ENCODE data around the gene RNH1. TPM values are rescaled to one million over a fixed set of nuclear protein-coding genes. Genes with fewer than 3 reads are reported as not detected.

RNH1 gene
- total RNA-seq, 1 experiment from 2014 or later = 103 TPM

DNA sequence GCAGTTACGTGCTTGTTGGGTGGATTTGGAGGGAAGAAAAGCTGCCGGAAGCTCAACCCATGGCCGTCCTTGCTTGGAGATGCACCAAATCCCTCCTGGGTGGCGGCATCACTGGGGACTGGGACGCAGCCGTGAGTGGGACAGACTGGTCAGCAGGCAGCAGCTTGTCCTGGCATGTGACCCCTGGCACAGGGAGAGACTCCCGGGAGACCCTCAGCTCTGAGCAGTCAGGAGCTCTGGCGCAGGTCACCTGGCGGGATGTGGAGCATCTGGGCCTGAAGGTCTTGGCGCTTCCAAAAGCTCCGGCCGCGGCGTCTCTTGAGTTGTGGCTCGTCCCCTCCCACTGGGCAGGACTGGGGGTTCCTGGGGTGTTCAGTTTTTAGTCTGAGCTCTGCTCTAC, 30.6 kb downstream of the RNH1 start:
- Mint-ChIP-seq H3K27ac (ENCODE audit: unreplicated experiment) (no peak overlapping the region), H3K27me3 (ENCODE audit: unreplicated experiment) (no peaks in the 10 kb centered on the region), H3K4me1 (ENCODE audit: low read depth, unreplicated experiment) (no peaks in the 10 kb centered on the region), H3K9me3 (ENCODE audit: low read depth, unreplicated experiment) (no peaks in the 10 kb centered on the region), H3K4me3 (ENCODE audit: low read depth, unreplicated experiment) (no peak overlapping the region), H3K36me3 (ENCODE audit: insufficient read depth, unreplicated experiment) (peaks cover 4% of the 10 kb centered on the region)
- no TSS peak for BruUV-seq (replicated peaks)
- intact Hi-C loops (cut with micrococcal nuclease; ENCODE audit: unreplicated experiment) = no loop called here
- TF ChIP-seq, protein P1, sequence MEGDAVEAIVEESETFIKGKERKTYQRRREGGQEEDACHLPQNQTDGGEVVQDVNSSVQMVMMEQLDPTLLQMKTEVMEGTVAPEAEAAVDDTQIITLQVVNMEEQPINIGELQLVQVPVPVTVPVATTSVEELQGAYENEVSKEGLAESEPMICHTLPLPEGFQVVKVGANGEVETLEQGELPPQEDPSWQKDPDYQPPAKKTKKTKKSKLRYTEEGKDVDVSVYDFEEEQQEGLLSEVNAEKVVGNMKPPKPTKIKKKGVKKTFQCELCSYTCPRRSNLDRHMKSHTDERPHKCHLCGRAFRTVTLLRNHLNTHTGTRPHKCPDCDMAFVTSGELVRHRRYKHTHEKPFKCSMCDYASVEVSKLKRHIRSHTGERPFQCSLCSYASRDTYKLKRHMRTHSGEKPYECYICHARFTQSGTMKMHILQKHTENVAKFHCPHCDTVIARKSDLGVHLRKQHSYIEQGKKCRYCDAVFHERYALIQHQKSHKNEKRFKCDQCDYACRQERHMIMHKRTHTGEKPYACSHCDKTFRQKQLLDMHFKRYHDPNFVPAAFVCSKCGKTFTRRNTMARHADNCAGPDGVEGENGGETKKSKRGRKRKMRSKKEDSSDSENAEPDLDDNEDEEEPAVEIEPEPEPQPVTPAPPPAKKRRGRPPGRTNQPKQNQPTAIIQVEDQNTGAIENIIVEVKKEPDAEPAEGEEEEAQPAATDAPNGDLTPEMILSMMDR (IDR thresholded peaks at IDR 0.05; ENCODE audit: unreplicated experiment) = no peak
- CTCF ChIA-PET = no interaction called here
- no peak for DNase-seq

DNA sequence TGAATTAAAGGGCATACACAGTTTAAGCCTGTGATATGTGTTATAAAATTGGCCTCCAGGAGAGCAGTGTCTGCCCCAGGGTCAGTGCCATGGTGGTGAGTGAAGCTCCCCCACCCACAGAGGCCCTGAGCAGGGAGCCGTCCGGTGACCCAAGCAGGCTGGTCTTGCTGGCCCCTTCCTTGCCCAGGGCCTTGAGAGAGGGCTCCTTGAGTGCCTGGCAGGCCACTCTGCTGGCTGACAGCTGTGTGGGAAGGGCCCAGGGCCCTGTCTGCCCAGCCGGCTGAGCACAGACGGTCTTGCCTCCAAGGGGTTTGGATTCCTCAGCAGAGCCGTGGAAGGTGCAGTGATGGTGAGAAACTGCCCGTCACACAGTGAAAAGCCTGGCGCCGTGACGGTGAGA, 31.1 kb downstream of the RNH1 start:
- no peaks in the 10 kb centered on the region for H3K4me1 Mint-ChIP-seq (ENCODE audit: low read depth, unreplicated experiment)
- TF ChIP-seq, protein P1 (IDR thresholded peaks at IDR 0.05; ENCODE audit: unreplicated experiment) = no peak
- no peak overlapping the region for H3K4me3 Mint-ChIP-seq (ENCODE audit: low read depth, unreplicated experiment)
- CTCF ChIA-PET = no interaction called here
- no peaks in the 10 kb centered on the region for H3K9me3 Mint-ChIP-seq (ENCODE audit: low read depth, unreplicated experiment)
- DNase-seq = no peak
- no TSS peak for BruUV-seq (replicated peaks)
- no peak overlapping the region for H3K27ac Mint-ChIP-seq (ENCODE audit: unreplicated experiment)
- no peaks in the 10 kb centered on the region for H3K27me3 Mint-ChIP-seq (ENCODE audit: unreplicated experiment)
- intact Hi-C loops (cut with micrococcal nuclease; ENCODE audit: unreplicated experiment) = no loop called here
- H3K36me3 Mint-ChIP-seq (ENCODE audit: insufficient read depth, unreplicated experiment) = peaks cover 4% of the 10 kb centered on the region

DNA sequence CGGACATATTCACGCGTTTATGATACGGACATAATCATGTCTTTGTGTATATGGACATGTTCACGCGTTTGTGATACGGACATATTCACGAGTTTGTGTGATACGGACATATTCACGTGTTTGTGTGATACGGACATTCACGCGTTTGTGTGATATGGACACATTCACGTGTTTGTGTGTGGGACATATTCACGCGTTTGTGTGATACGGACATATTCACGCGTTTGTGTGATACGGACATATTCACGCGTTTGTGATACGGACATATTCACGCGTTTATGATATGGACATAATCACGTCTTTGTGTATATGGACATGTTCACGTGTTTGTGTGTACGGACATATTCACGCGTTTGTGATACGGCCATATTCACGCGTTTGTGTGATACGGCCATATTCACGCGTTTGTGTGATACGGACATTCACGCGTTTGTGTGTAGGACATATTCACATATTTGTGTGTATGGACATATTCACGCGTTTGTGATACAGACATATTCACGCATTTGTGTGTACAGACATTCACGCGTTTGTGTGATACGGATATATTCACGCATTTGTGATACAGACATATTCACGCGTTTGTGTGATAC, 32.0 kb downstream of the RNH1 start:
- BruUV-seq (replicated peaks) = no TSS peak
- Mint-ChIP-seq H3K27ac (ENCODE audit: unreplicated experiment) (no peak overlapping the region), H3K27me3 (ENCODE audit: unreplicated experiment) (no peaks in the 10 kb centered on the region), H3K36me3 (ENCODE audit: insufficient read depth, unreplicated experiment) (peaks cover 4% of the 10 kb centered on the region), H3K9me3 (ENCODE audit: low read depth, unreplicated experiment) (no peaks in the 10 kb centered on the region), H3K4me1 (ENCODE audit: low read depth, unreplicated experiment) (peaks cover 2% of the 10 kb centered on the region), H3K4me3 (ENCODE audit: low read depth, unreplicated experiment) (no peak overlapping the region)
- TF ChIP-seq, protein P1 (IDR thresholded peaks at IDR 0.05; ENCODE audit: unreplicated experiment) = no peak
- CTCF ChIA-PET = interaction anchor here (0.7 kb wide), 1 partner anchor 79 kb away, joined by 3 read pairs; no protein-coding TSS in a partner anchor
- intact Hi-C loops (cut with micrococcal nuclease; ENCODE audit: unreplicated experiment) = no loop called here
- DNase-seq = no peak

DNA sequence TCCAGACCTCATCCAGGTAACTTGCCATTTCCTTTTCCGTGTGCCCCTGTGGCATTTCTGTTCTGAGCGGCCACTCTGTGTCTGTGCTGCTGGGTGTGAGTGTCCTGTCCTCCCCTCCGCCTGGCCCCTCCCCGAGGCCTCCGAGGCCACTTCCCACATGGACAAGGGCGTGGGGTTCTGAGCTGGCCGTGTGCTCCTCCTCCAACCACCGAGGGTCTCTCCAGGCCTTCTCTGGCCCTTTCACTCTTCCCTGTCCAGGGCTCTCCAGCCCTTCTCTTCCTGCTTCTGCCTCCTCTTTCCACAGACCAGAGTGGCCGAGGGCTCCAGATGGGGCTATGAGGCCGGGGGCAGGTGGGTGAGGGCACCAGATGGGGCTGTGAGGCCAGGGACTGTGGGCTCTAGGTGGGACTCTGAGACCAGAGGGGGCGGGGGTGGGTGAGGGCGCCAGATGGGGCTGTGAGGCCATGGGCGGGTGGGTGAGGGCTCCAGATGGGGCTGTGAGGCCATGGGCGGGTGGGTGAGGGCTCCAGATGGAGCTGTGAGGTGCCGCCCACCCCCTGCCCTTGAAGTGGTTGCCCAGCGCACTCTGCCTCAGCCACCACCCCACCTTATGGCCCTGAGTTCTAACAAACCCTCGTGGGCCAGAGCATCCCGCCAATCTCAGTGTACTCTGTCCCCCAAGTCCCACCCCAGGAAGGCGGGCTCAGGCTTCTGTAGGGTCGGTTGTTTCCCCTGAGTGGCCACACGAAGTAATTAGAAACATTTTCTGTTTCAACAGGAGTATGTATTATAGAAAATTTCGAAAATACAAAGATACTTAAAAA, 32.9 kb downstream of the RNH1 start:
- CTCF ChIA-PET = interaction anchor here (0.7 kb wide), 1 partner anchor 79 kb away, joined by 3 read pairs; no protein-coding TSS in a partner anchor
- no peaks in the 10 kb centered on the region for H3K27me3 Mint-ChIP-seq (ENCODE audit: unreplicated experiment)
- peaks cover 4% of the 10 kb centered on the region for H3K36me3 Mint-ChIP-seq (ENCODE audit: insufficient read depth, unreplicated experiment)
- no peak overlapping the region for H3K4me3 Mint-ChIP-seq (ENCODE audit: low read depth, unreplicated experiment)
- no peak overlapping the region for H3K27ac Mint-ChIP-seq (ENCODE audit: unreplicated experiment)
- no peaks in the 10 kb centered on the region for H3K9me3 Mint-ChIP-seq (ENCODE audit: low read depth, unreplicated experiment)
- TF ChIP-seq, protein P1 (IDR thresholded peaks at IDR 0.05; ENCODE audit: unreplicated experiment) = no peak
- BruUV-seq (replicated peaks) = no TSS peak
- peaks cover 10% of the 10 kb centered on the region for H3K4me1 Mint-ChIP-seq (ENCODE audit: low read depth, unreplicated experiment)
- no peak for DNase-seq
- intact Hi-C loops (cut with micrococcal nuclease; ENCODE audit: unreplicated experiment) = no loop called here
